ENCODE measurements around the gene FMOD. TPM values are rescaled to one million over a fixed set of nuclear protein-coding genes. Genes with fewer than 3 reads are reported as not detected.

FMOD gene
- polyA plus RNA-seq, 1 donor from 2014 or later, result not detected

DNA sequence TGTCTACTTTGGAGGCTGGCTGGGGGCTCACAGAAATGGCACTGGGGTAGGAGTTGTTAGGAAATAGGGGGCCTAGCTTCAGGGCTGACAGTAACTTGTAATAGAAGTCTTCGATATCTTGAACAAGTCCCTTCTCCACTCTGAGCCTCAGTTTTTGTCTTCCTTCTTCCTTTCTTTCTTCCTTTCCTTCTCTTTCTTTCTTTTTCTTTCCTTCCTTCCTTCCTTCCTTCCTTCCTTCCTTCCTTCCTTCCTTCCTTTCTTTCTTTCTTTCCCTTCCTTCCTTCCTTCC is 32.7 kb downstream of the FMOD start:
- H3K9ac ChIP-seq (ENCODE audit: low read length), result no peak overlapping the region
- no peaks in the 10 kb centered on the region for H3K27me3 ChIP-seq (ENCODE audit: insufficient read depth, low read depth, low read length)
- H3K27ac ChIP-seq (ENCODE audit: low read length), result no peak overlapping the region
- no peak overlapping the region for H2AFZ ChIP-seq (ENCODE audit: low read depth, low read length)
- H3K9me2 ChIP-seq (ENCODE audit: insufficient read depth, low read length), result no peaks in the 10 kb centered on the region
- H3K4me3 ChIP-seq (ENCODE audit: low read length), result no peak overlapping the region
- TF ChIP-seq, protein P1, sequence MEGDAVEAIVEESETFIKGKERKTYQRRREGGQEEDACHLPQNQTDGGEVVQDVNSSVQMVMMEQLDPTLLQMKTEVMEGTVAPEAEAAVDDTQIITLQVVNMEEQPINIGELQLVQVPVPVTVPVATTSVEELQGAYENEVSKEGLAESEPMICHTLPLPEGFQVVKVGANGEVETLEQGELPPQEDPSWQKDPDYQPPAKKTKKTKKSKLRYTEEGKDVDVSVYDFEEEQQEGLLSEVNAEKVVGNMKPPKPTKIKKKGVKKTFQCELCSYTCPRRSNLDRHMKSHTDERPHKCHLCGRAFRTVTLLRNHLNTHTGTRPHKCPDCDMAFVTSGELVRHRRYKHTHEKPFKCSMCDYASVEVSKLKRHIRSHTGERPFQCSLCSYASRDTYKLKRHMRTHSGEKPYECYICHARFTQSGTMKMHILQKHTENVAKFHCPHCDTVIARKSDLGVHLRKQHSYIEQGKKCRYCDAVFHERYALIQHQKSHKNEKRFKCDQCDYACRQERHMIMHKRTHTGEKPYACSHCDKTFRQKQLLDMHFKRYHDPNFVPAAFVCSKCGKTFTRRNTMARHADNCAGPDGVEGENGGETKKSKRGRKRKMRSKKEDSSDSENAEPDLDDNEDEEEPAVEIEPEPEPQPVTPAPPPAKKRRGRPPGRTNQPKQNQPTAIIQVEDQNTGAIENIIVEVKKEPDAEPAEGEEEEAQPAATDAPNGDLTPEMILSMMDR (IDR thresholded peaks at IDR 0.05; ENCODE audit: poor library complexity, severe bottlenecking), result no peak
- TF ChIP-seq EP300 (conservative IDR thresholded peaks at IDR 0.05; ENCODE audit: poor library complexity, severe bottlenecking), result no peak
- H3K79me2 ChIP-seq (replicated peaks; ENCODE audit: insufficient read depth, low read length), result no peaks in the 10 kb centered on the region
- H3K4me2 ChIP-seq (ENCODE audit: low read length), result no peak overlapping the region
- no peaks in the 10 kb centered on the region for H3K9me3 ChIP-seq (ENCODE audit: low read length)
- H4K20me1 ChIP-seq (ENCODE audit: insufficient read depth), result no peaks in the 10 kb centered on the region
- no peaks in the 10 kb centered on the region for H3F3A ChIP-seq (ENCODE audit: insufficient read depth, low read length, poor library complexity, severe bottlenecking)
- no peaks in the 10 kb centered on the region for H3K36me3 ChIP-seq (ENCODE audit: insufficient read depth, low read length)

DNA sequence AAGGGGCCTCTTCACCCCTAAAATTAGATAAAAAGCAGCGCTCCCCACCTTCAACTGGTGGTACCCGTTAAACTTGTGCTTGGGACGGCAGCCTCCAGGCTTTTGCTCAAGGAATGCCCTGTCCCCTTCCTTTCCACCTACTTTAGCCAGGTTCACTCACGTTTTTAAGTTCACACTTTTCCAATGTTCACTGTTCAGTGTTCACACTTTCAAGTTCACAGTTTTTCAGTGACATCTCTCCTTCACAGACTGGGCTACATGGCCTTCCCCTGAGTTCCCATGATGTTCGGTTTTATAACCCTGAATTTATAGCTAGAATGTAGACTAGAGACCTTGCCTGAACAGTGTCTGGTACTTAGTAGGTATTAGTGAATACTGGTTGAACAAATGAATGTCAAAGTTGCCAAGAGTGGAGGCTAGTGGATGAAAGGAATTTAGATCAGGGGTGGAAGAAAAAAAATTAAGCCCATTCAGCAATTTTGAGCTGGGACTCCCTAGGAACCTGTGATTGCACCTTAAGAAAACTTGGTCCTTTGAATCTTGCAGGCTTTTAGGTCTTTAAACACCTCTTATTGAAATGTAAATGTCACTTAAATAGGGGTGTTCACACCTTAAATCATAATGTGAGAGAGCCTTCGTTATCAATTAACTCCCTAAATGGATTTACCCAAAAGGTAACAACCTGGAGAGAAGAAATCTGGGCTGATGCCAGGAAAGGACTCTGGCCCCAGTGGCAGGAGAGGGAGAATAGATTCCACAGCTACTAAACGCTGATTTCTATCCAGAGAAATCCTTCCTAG is 33.3 kb downstream of the FMOD start:
- Histone ChIP-seq H3F3A (ENCODE audit: insufficient read depth, low read length, poor library complexity, severe bottlenecking) (no peaks in the 10 kb centered on the region), H4K20me1 (ENCODE audit: insufficient read depth) (no peaks in the 10 kb centered on the region), H3K27ac (ENCODE audit: low read length) (no peak overlapping the region), H3K4me3 (ENCODE audit: low read length) (no peak overlapping the region), H3K27me3 (ENCODE audit: insufficient read depth, low read depth, low read length) (no peaks in the 10 kb centered on the region), H3K9me3 (ENCODE audit: low read length) (no peaks in the 10 kb centered on the region), H3K4me2 (ENCODE audit: low read length) (no peak overlapping the region), H3K9ac (ENCODE audit: low read length) (no peak overlapping the region), H3K9me2 (ENCODE audit: insufficient read depth, low read length) (no peaks in the 10 kb centered on the region), H3K36me3 (ENCODE audit: insufficient read depth, low read length) (no peaks in the 10 kb centered on the region), H2AFZ (ENCODE audit: low read depth, low read length) (no peak overlapping the region), H3K79me2 (replicated peaks; ENCODE audit: insufficient read depth, low read length) (no peaks in the 10 kb centered on the region)
- TF ChIP-seq RAD21 (conservative IDR thresholded peaks at IDR 0.05) (no peak), EP300 (conservative IDR thresholded peaks at IDR 0.05; ENCODE audit: poor library complexity, severe bottlenecking) (no peak), POLR2AphosphoS5 (IDR thresholded peaks at IDR 0.05) (no peak), SMC3 (conservative IDR thresholded peaks at IDR 0.05; ENCODE audit: poor library complexity) (no peak), MXI1 (conservative IDR thresholded peaks at IDR 0.05; ENCODE audit: poor library complexity, severe bottlenecking) (no peak), EZH2 (IDR thresholded peaks at IDR 0.05; ENCODE audit: borderline replicate concordance, insufficient read depth, low read length, poor library complexity, severe bottlenecking) (no peak), TAF1 (IDR thresholded peaks at IDR 0.05; ENCODE audit: low read depth) (no peak)
- TF ChIP-seq, protein P2, sequence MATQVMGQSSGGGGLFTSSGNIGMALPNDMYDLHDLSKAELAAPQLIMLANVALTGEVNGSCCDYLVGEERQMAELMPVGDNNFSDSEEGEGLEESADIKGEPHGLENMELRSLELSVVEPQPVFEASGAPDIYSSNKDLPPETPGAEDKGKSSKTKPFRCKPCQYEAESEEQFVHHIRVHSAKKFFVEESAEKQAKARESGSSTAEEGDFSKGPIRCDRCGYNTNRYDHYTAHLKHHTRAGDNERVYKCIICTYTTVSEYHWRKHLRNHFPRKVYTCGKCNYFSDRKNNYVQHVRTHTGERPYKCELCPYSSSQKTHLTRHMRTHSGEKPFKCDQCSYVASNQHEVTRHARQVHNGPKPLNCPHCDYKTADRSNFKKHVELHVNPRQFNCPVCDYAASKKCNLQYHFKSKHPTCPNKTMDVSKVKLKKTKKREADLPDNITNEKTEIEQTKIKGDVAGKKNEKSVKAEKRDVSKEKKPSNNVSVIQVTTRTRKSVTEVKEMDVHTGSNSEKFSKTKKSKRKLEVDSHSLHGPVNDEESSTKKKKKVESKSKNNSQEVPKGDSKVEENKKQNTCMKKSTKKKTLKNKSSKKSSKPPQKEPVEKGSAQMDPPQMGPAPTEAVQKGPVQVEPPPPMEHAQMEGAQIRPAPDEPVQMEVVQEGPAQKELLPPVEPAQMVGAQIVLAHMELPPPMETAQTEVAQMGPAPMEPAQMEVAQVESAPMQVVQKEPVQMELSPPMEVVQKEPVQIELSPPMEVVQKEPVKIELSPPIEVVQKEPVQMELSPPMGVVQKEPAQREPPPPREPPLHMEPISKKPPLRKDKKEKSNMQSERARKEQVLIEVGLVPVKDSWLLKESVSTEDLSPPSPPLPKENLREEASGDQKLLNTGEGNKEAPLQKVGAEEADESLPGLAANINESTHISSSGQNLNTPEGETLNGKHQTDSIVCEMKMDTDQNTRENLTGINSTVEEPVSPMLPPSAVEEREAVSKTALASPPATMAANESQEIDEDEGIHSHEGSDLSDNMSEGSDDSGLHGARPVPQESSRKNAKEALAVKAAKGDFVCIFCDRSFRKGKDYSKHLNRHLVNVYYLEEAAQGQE (IDR thresholded peaks at IDR 0.05; ENCODE audit: borderline replicate concordance), result no peak
- TF ChIP-seq, protein P1 (IDR thresholded peaks at IDR 0.05; ENCODE audit: poor library complexity, severe bottlenecking), result no peak
